SK-N-SH (cell line): ENCODE data around the gene JMJD1C.

Source experiments
- CTCF ChIP-seq: fragments of 200-600 bp; sonication (generic); IDR thresholded peaks from 2 replicates; pipeline ENCODE4 v1.6.1; 2017; ENCODE audit warnings: antibody characterized with exemption, mild to moderate bottlenecking, moderate library complexity
- ELF1 ChIP-seq: IDR thresholded peaks from 2 replicates; pipeline ENCODE4 v1.4.0; 2012
- EP300 ChIP-seq, 2 experiments: IDR thresholded peaks; 2 replicates each; pipeline versions ENCODE4 v1.4.0 to v1.6.1; 2012; ENCODE audit warnings: borderline replicate concordance in 1 of 2, low read depth in 1 of 2, low read length in 1 of 2
- JUND ChIP-seq: IDR thresholded peaks from 2 replicates; pipeline ENCODE4 v1.4.0; 2012
- MEF2A ChIP-seq: IDR thresholded peaks from 2 replicates; pipeline ENCODE4 v1.4.0; 2012; ENCODE audit warnings: low read depth, borderline replicate concordance
- SMC3 ChIP-seq: IDR thresholded peaks from 2 replicates; pipeline ENCODE4 v1.6.1; 2012; ENCODE audit warnings: low read depth, low read length, improper control_type of control experiment

GRCh38 chr10:63146503-63146902, 319.3 kb downstream of the JMJD1C start:
- no peak for TF ChIP-seq JUND
- TF ChIP-seq EP300 (IDR thresholded peaks at IDR 0.05; ENCODE audit: borderline replicate concordance in 1 of 2, low read depth in 1 of 2, low read length in 1 of 2) = no peak
- no peak for TF ChIP-seq CTCF
- TF ChIP-seq SMC3 = no peak
- TF ChIP-seq MEF2A = no peak
- TF ChIP-seq ELF1 = no peak
